Effector memory CD4-positive, alpha-beta T cell (primary cell): ENCODE data around the gene PRRG3.
"Not testable (repeated sequence)": the region's sequence is repeated elsewhere in the genome, so short reads cannot be mapped to it uniquely, and the experiment has no call there.

Experiments used
- DNase-seq, 3 donors: peaks; one replicate each; pipeline ENCODE4 v3.0.0-alpha.2; 2020
- H3K27ac ChIP-seq: 2 replicates; pipeline ENCODE4 v1.7.0; 2013; ENCODE audit warnings: mild to moderate bottlenecking, low read length, moderate library complexity; ENCODE audit not compliant: insufficient read depth, poor library complexity, severe bottlenecking
- H3K27me3 ChIP-seq: replicated peaks from 2 replicates; pipeline ENCODE4 v1.7.0; 2013; ENCODE audit warnings: mild to moderate bottlenecking, low read length; ENCODE audit not compliant: insufficient read depth, control insufficient read depth, poor library complexity, severe bottlenecking
- H3K36me3 ChIP-seq: 2 replicates; pipeline ENCODE4 v1.7.0; 2013; ENCODE audit warnings: mild to moderate bottlenecking, low read length, moderate library complexity; ENCODE audit not compliant: control insufficient read depth, insufficient read depth
- H3K4me1 ChIP-seq: 2 replicates; pipeline ENCODE4 v1.7.0; 2013; ENCODE audit warnings: low read length, mild to moderate bottlenecking; ENCODE audit not compliant: control insufficient read depth, insufficient read depth, poor library complexity, severe bottlenecking
- H3K4me3 ChIP-seq: 2 replicates; pipeline ENCODE4 v1.7.0; 2013; ENCODE audit warnings: low read length, low read depth, mild to moderate bottlenecking; ENCODE audit not compliant: insufficient read depth, poor library complexity, severe bottlenecking
- H3K9me3 ChIP-seq: 2 replicates; pipeline ENCODE4 v1.7.0; 2013; ENCODE audit warnings: mild to moderate bottlenecking, low read length, moderate library complexity; ENCODE audit not compliant: control insufficient read depth

PRRG3 gene

DNA sequence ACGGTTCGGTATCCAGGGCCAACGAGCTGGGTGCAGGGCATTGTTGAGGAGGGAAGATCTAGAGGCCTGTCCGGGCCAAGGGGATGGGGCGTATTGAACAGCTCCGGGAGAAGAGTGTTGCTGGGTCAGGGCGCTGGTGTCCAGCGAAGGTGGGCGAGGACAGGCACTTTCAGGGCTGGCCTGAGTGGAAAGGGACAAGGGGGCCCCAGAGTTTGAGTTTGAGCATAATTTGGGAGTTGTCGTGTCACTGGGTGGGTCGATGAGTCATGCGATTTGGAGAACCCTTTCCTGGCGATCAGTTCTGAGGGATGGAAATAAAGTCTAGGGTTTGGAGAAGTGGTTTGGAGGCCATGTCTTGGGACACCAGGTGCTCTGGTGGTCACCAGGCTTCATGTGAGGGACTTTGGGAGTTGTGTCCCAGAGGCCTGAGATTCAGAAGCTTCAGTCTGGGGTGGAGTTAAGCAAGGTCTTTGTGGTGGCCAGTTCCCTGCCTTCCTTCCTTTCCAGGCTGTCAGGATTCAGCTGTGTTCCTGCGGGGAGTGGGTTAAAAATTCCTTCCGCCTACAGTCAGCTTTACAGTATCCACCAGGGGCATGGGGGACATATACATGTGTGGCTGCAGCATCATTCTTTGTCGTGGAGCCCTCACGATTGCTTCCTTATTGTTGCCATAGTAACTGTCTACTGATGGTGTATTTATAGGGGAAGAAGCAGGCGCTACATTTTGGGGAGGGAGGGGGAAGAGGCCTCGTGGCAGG, 504 bp downstream of the PRRG3 start:
- no peaks in the 10 kb centered on the region for H3K27me3 ChIP-seq

DNA sequence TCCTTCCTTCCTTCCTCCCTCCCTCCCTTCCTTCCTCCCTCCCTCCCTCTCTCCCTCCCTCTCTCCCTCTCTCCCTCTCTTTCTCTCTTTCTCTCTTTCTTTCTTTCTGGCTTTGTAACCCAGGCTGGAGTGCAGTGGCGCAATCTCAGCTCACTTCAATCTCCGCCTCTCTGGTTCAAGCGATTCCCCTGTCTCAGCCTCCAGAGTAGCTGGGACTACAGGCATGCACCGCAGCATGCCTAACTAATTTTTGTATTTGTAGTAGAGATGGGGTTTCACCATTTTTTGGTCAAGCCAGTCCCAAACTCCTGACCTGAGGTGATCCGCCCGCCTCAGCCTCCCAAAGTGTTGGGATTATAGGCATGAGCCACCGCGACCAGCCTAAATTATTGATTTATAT, 1.8 kb downstream of the PRRG3 start:
- not testable (repeated sequence) for DNase-seq

More for the DNA sequence above, 504 bp downstream of the PRRG3 start:
- Histone ChIP-seq H3K4me1 (no peaks in the 10 kb centered on the region), H3K4me3 (no peak overlapping the region), H3K27ac (no peak overlapping the region), H3K36me3 (no peaks in the 10 kb centered on the region), H3K9me3 (no peaks in the 10 kb centered on the region)
- DNase-seq, result no peak

DNA sequence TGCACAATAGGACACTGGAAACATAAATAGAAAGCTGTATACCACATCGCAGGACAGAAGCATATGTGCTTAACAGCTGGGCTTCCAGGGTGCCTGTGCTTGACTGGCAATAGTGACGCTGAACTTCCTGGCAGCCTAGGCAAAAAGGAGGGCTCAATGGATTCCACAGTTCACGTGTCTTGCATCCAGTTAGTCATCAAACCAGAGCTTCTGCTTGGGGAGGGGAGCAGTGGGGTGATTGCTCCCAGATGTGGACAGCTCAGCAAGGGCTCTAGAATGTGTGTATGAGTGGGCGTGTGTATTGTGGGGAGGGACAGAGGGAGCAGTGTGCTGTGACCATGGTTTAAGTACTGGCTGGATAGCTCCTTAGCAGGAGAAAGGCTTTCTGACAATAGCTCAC, 2.3 kb downstream of the PRRG3 start:
- H3K27ac ChIP-seq, result no peak overlapping the region
- no peak overlapping the region for H3K4me3 ChIP-seq
- no peak for DNase-seq
- H3K27me3 ChIP-seq, result no peaks in the 10 kb centered on the region
- H3K36me3 ChIP-seq, result no peaks in the 10 kb centered on the region
- no peaks in the 10 kb centered on the region for H3K4me1 ChIP-seq
- no peaks in the 10 kb centered on the region for H3K9me3 ChIP-seq

More for the DNA sequence above, 1.8 kb downstream of the PRRG3 start:
- H3K27me3 ChIP-seq, H3K4me3 ChIP-seq, H3K27ac ChIP-seq, H3K4me1 ChIP-seq, H3K36me3 ChIP-seq, H3K9me3 ChIP-seq: not testable (repeated sequence)

DNA sequence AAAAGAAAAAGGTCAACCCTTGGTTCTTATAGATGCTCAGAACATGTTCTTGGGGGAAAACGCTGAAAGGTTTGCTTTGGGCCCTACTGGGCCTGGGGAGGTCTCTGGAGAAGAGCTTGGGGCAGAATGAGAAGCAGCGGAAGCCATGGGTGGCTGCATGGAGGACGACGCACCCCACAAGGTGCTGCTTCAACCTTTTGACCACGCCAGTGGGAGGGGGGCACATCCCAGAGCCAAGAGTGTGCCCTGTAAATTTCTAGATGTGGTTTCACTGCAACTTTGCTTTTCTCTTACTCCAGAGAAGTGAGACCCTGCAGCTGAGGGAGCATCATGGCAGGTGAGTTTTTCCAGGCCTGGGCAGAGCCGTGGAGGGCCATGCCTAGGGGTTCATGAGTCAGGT, 3.2 kb downstream of the PRRG3 start:
- Histone ChIP-seq H3K4me1 (no peaks in the 10 kb centered on the region), H3K36me3 (no peaks in the 10 kb centered on the region), H3K4me3 (no peak overlapping the region), H3K27me3 (no peaks in the 10 kb centered on the region), H3K9me3 (no peaks in the 10 kb centered on the region), H3K27ac (no peak overlapping the region)
- DNase-seq, result no peak

DNA sequence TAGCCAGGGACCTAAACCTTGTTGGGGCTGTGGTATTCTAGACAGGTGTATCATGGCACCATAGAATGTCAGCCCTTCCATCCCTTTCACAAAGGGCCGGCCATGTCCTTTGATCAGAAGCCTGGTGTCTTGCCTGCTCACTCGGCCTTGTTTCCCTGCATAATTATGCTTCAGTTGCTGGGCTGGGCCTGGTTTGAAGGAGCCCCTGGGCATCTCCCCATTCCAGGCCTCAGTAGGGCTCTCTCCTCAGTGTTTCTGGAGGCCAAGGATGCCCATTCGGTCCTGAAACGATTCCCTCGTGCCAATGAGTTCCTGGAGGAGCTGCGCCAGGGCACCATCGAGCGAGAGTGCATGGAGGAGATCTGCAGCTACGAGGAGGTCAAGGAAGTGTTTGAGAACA, 4.5 kb downstream of the PRRG3 start:
- DNase-seq, result no peak
- H3K9me3 ChIP-seq, result no peaks in the 10 kb centered on the region
- no peak overlapping the region for H3K27ac ChIP-seq
- H3K36me3 ChIP-seq, result no peaks in the 10 kb centered on the region
- H3K4me3 ChIP-seq, result no peak overlapping the region
- no peaks in the 10 kb centered on the region for H3K27me3 ChIP-seq
- H3K4me1 ChIP-seq, result no peaks in the 10 kb centered on the region

DNA sequence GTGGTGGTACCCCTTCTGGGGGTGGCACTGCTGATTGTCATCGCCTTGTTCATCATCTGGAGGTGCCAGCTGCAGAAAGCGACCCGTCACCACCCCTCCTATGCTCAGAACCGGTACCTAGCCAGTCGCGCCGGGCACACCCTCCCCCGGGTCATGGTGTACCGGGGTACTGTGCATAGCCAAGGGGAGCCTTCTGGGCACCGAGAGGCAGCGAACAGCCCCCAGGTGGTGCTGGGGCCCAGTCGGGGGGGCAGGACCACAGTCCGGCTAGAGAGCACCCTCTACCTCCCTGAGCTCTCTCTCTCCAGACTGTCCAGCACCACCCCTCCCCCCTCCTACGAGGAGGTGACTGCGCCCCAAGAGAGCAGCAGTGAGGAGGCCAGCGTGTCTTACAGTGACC, 5.3 kb downstream of the PRRG3 start:
- Histone ChIP-seq H3K36me3 (no peaks in the 10 kb centered on the region), H3K9me3 (no peaks in the 10 kb centered on the region), H3K4me3 (no peak overlapping the region), H3K4me1 (no peaks in the 10 kb centered on the region), H3K27ac (no peak overlapping the region), H3K27me3 (no peaks in the 10 kb centered on the region)
- no peak for DNase-seq

DNA sequence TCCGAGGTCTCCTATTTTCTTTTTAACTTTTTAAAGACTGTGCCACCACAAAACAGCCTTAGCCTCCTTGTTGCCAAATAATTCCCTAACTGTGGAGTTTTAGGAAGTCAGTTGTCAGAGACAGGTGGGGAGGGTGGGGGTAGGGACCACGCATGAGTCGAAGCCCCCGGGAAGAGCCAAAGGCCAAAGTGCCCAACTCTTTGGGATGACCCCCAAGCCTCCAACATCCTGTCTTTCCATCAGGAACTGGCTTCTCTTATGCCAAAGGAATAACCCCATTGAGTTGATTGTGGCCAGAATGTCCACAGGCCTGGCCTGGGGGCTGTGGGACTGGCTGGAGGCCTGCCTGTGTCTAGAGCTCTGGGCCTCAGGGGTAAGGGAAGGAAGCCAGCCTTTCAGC, 5.8 kb downstream of the PRRG3 start:
- no peak overlapping the region for H3K27ac ChIP-seq
- H3K36me3 ChIP-seq, result no peaks in the 10 kb centered on the region
- H3K9me3 ChIP-seq, result no peaks in the 10 kb centered on the region
- no peak overlapping the region for H3K4me3 ChIP-seq
- no peak for DNase-seq
- no peaks in the 10 kb centered on the region for H3K4me1 ChIP-seq
- no peaks in the 10 kb centered on the region for H3K27me3 ChIP-seq

DNA sequence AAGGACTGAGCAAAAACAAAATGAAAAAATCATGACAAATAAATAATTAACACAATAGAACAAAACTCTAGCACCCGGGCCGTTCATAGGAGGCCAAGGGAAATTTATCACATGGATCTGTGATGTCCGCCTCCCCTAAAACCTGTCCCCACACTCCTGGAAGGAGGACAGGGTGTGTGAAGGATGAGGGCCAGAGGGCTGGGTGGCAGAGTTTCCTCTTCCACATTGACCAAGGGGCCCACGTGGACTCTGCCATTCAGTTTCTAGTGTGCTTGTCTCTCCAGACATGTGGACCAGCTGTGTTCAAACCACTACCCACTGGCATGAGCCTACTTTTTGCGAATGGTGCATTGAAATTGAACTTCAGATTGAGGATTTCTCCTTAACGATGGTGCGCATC, 6.3 kb downstream of the PRRG3 start:
- Histone ChIP-seq H3K27me3 (no peaks in the 10 kb centered on the region), H3K4me3 (no peak overlapping the region), H3K4me1 (no peaks in the 10 kb centered on the region), H3K9me3 (no peaks in the 10 kb centered on the region), H3K27ac (no peak overlapping the region), H3K36me3 (no peaks in the 10 kb centered on the region)
- no peak for DNase-seq

DNA sequence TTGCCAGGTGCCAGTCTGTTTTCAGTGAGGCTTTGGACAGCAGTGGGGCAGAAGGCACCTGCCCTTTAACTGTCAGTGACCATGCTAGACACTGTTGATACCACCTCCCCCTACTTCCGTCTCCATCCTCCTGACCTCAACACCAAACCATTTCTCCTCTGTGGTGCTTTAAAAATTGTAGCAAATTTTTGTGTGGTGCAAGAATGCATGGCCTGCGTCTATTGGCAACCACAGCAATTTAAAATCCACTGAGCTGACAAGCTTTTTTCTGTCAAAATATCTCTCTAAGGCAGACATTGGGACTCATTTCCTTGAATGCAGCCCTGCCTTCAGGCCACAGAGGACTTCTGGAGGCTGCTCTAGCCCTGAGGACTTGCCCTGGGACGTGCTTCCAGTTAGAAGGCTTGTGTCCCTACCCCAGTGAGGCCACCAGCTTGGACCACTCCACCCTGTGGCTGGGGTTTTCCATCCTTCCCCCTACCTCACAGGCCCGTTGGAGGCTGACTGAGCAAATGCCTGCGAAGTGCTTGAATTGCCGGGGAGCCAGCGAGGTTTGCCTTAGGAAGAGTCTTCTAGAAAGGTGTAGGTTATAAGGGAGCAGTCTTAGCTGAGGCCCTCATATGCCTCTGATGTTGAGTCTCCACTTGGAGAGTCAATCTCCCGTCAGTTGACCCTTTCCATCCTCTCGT, 6.9 kb downstream of the PRRG3 start:
- Histone ChIP-seq H3K27me3 (no peaks in the 10 kb centered on the region), H3K4me3 (no peak overlapping the region), H3K27ac (no peak overlapping the region), H3K9me3 (no peaks in the 10 kb centered on the region), H3K36me3 (no peaks in the 10 kb centered on the region), H3K4me1 (no peaks in the 10 kb centered on the region)
- no peak for DNase-seq

DNA sequence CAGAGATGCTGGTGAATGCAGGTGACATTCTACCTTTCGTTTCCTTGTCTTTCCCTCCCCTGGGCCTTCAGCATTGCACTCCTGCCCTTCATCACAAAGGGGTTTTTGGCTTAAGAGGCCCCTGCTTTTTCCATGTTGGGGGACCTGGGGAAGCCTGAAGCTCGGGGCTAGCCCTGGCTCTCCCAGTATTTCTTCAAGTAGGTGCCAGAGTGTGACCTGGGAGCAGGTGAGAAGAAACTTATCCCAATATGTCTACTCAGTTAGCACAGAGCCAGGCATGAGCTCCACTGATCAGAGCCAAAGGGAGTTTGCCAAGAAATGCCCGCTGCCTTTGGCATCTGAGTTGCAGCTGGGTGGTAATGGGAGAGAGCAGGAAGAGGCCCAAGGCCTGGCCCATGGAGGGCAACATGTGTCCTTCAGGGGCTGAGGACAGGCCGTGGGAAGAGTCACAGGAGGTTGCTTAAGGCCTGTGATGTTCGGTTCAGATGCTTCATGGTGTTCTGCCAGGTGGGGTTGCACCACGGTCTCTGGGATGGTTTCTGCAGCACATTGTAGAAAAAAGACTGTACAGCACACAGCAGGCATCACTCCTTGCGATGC, 7.6 kb downstream of the PRRG3 start:
- Histone ChIP-seq H3K9me3 (no peaks in the 10 kb centered on the region), H3K27ac (no peak overlapping the region), H3K4me3 (no peak overlapping the region), H3K36me3 (no peaks in the 10 kb centered on the region), H3K27me3 (no peaks in the 10 kb centered on the region), H3K4me1 (no peaks in the 10 kb centered on the region)
- DNase-seq, result no peak
